ENCODE data around the gene MYO7A.

MYO7A gene

DNA sequence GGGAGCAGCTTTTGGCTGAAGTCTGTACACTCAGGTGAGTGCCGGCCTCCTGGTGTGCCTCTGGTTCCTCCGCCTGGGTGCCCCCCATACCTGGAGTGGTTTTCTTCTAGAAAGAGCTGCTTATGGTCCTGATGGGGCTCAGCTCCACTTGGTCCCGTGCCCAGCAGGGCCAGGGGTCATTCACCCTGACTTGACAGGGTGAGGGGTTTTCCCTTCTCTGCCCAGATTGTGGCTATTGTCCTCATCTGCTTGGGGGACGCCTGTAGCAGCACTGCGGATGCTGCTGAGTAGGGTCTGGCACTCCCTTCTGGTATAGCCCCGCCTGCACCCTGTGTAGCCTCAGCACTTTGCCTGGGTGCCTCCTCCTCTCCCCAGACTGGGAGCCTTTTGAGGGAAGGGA is 17.2 kb upstream of the MYO7A start:
- H3K27ac ChIP-seq (ENCODE audit: low read depth in 2 of 2, low read length in 2 of 2) = peak overlapping the region; percentile 35 to 72
- H3K9me3 ChIP-seq (ENCODE audit: control insufficient read depth in 2 of 2, low read length in 2 of 2) = no peaks in the 10 kb centered on the region
- H3K4me1 ChIP-seq (ENCODE audit: control insufficient read depth in 2 of 2, insufficient read depth in 2 of 2, low read length in 2 of 2) = peaks cover 25 to 61% of the 10 kb centered on the region in 2 donors
- H3K27me3 ChIP-seq (ENCODE audit: control insufficient read depth in 2 of 2, insufficient read depth in 2 of 2, low read length in 2 of 2) = no peaks in the 10 kb centered on the region
- H3K9ac ChIP-seq (ENCODE audit: low read depth in 1 of 2, low read length in 2 of 2) = peak overlapping the region in 1 of 2 donors; percentile 23
- no peak overlapping the region for H3K4me3 ChIP-seq (ENCODE audit: low read length in 2 of 2)
- peaks cover 26 to 27% of the 10 kb centered on the region in 2 donors for H3K36me3 ChIP-seq (ENCODE audit: control insufficient read depth in 2 of 2, insufficient read depth in 2 of 2, low read length in 2 of 2)

DNA sequence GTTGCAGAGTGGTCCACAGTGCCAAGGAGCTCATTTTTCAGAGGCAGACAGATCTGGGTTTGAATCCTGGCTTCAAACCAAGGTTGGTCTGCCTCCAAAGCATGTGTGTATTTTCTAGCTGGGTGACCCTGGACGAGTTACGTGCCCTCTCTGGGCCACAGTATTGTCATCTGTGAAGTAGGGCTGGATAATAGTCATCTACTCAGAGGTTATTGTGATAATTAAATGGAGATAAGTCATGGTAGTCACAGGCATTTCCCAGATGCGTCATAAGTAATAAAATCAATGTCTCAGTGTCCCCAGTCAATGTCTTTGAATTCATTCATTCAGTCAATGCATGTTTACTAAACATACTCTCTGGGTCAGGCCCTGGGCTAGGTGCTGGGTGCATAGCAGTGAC is 16.8 kb upstream of the MYO7A start:
- Histone ChIP-seq H3K36me3 (ENCODE audit: control insufficient read depth in 2 of 2, insufficient read depth in 2 of 2, low read length in 2 of 2) (peaks cover 30 to 31% of the 10 kb centered on the region in 2 donors), H3K27ac (ENCODE audit: low read depth in 2 of 2, low read length in 2 of 2) (peak overlapping the region; percentile 35 to 72), H3K9me3 (ENCODE audit: control insufficient read depth in 2 of 2, low read length in 2 of 2) (no peaks in the 10 kb centered on the region), H3K4me1 (ENCODE audit: control insufficient read depth in 2 of 2, insufficient read depth in 2 of 2, low read length in 2 of 2) (peaks cover 25 to 59% of the 10 kb centered on the region in 2 donors), H3K27me3 (ENCODE audit: control insufficient read depth in 2 of 2, insufficient read depth in 2 of 2, low read length in 2 of 2) (no peaks in the 10 kb centered on the region), H3K9ac (ENCODE audit: low read depth in 1 of 2, low read length in 2 of 2) (peak overlapping the region in 1 of 2 donors; percentile 23), H3K4me3 (ENCODE audit: low read length in 2 of 2) (no peak overlapping the region)

DNA sequence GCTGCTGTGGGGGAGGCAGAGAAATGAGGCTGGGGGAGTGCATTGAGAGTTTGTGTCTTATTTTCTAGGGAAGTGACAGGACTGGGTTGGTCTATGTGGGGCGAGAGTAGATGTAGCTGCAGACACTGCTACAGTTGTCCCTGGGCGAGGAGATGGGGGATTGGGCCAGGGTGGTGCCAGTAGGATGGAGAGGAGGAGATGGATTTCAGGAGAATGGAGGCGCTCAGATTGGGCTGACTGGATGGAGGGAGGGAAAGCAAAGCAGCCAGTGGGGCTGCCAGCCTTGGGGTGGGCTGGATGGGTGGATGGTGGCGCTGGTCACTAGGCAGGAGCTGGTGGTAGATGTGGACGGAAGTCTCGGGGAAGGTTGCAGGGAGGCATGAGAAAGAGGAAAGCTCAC is 16.1 kb upstream of the MYO7A start:
- Histone ChIP-seq H3K9me3 (ENCODE audit: control insufficient read depth in 2 of 2, low read length in 2 of 2) (no peaks in the 10 kb centered on the region), H3K4me3 (ENCODE audit: low read length in 2 of 2) (no peak overlapping the region), H3K9ac (ENCODE audit: low read depth in 1 of 2, low read length in 2 of 2) (no peak overlapping the region), H3K27ac (ENCODE audit: low read depth in 2 of 2, low read length in 2 of 2) (peak overlapping the region in 1 of 2 donors; percentile 34), H3K4me1 (ENCODE audit: control insufficient read depth in 2 of 2, insufficient read depth in 2 of 2, low read length in 2 of 2) (peaks cover 25 to 54% of the 10 kb centered on the region in 2 donors), H3K36me3 (ENCODE audit: control insufficient read depth in 2 of 2, insufficient read depth in 2 of 2, low read length in 2 of 2) (peaks cover 35 to 37% of the 10 kb centered on the region in 2 donors), H3K27me3 (ENCODE audit: control insufficient read depth in 2 of 2, insufficient read depth in 2 of 2, low read length in 2 of 2) (no peaks in the 10 kb centered on the region)

DNA sequence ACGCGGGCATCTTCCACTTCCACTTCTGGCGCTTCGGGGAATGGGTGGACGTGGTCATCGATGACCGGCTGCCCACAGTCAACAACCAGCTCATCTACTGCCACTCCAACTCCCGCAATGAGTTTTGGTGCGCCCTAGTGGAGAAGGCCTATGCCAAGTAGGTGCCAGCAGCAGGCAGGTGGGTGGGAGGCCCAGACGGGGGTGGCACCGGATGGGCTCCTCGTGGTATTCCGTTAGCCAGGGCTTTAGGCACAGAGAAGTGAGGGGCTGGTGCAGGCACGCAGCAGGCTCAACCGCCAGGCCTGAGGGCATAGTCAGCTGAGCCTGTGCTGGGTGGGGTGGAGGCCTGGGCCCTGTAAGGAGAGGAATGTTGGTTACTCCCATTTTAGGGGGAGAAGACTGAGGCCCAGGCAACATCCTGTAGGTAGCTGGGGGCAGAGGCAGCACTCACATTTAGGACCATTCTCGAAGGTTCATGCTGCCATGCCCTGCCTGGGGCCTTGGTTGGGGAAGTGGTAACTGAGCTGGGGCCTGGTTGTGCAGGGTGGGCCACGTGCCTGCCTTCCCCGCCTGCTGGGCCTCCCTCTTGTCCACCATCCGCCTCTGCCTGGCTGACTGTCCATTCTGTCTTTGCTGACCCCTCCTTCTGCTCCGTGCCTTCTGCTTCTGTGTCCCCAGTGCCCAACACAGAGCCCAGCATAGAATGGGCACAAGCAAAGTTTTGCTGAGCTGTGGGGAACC is 15.2 kb upstream of the MYO7A start:
- H3K9me3 ChIP-seq (ENCODE audit: control insufficient read depth in 2 of 2, low read length in 2 of 2) = no peaks in the 10 kb centered on the region
- H3K9ac ChIP-seq (ENCODE audit: low read depth in 1 of 2, low read length in 2 of 2) = peak overlapping the region in 1 of 2 donors; percentile 0
- no peak overlapping the region for H3K27ac ChIP-seq (ENCODE audit: low read depth in 2 of 2, low read length in 2 of 2)
- H3K27me3 ChIP-seq (ENCODE audit: control insufficient read depth in 2 of 2, insufficient read depth in 2 of 2, low read length in 2 of 2) = no peaks in the 10 kb centered on the region
- H3K36me3 ChIP-seq (ENCODE audit: control insufficient read depth in 2 of 2, insufficient read depth in 2 of 2, low read length in 2 of 2) = peaks cover 42 to 46% of the 10 kb centered on the region in 2 donors
- H3K4me3 ChIP-seq (ENCODE audit: low read length in 2 of 2) = no peak overlapping the region
- H3K4me1 ChIP-seq (ENCODE audit: control insufficient read depth in 2 of 2, insufficient read depth in 2 of 2, low read length in 2 of 2) = peaks cover 18 to 45% of the 10 kb centered on the region in 2 donors

DNA sequence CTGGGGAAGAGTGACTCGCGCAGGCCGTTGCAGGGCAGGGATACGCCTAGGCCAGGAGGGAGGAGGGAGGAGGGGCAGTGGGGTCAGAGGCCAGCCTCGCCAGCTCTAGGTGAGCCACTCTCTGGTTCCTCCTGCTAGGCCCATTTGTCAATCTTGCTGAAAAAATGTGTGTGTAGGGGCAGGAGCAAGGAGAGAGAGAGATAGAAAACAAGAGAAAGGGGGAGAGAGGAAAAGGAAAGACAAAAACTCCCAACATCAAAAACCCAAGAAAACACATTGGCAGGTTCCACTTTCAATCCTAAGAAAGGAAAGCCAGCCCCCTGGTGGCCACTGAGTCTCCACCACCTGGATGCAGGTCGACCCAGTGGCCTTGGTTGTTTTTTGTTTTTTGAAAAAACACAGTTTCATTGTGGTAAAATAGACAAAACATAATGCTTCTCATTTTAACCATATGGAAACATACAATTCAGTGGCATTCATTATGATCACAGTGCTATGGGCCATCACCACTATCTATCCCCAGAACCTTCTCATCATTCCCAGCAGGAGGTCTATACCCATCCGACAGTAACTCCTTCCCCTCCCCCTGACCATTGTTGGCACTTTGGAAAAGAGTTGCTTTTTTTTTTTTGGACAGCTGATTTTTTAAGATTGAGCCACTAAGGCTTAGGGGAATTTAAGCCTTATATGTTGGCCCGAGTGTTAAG is 14.5 kb upstream of the MYO7A start:
- H3K9me3 ChIP-seq (ENCODE audit: control insufficient read depth in 2 of 2, low read length in 2 of 2) = no peaks in the 10 kb centered on the region
- H3K9ac ChIP-seq (ENCODE audit: low read depth in 1 of 2, low read length in 2 of 2) = no peak overlapping the region
- H3K27ac ChIP-seq (ENCODE audit: low read depth in 2 of 2, low read length in 2 of 2) = no peak overlapping the region
- H3K4me1 ChIP-seq (ENCODE audit: control insufficient read depth in 2 of 2, insufficient read depth in 2 of 2, low read length in 2 of 2) = peaks cover 12 to 38% of the 10 kb centered on the region in 2 donors
- H3K27me3 ChIP-seq (ENCODE audit: control insufficient read depth in 2 of 2, insufficient read depth in 2 of 2, low read length in 2 of 2) = no peaks in the 10 kb centered on the region
- H3K4me3 ChIP-seq (ENCODE audit: low read length in 2 of 2) = no peak overlapping the region
- H3K36me3 ChIP-seq (ENCODE audit: control insufficient read depth in 2 of 2, insufficient read depth in 2 of 2, low read length in 2 of 2) = peaks cover 49 to 53% of the 10 kb centered on the region in 2 donors

DNA sequence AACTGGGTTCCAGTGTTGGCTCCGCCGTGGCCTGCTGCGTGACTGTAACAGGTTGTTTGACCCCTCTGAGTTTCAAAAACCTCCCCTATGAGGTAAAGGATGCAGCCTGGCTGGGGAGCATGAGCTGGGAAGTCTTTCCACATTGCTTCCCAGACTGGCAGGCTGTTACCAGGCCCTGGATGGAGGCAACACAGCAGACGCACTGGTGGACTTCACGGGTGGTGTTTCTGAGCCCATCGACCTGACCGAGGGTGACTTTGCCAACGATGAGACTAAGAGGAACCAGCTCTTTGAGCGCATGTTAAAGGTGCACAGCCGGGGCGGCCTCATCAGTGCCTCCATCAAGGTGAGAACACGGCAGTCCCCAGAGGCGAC is 14.0 kb upstream of the MYO7A start:
- no peaks in the 10 kb centered on the region for H3K27me3 ChIP-seq (ENCODE audit: control insufficient read depth in 2 of 2, insufficient read depth in 2 of 2, low read length in 2 of 2)
- H3K36me3 ChIP-seq (ENCODE audit: control insufficient read depth in 2 of 2, insufficient read depth in 2 of 2, low read length in 2 of 2) = peaks cover 54 to 58% of the 10 kb centered on the region in 2 donors
- H3K9me3 ChIP-seq (ENCODE audit: control insufficient read depth in 2 of 2, low read length in 2 of 2) = no peaks in the 10 kb centered on the region
- H3K4me3 ChIP-seq (ENCODE audit: low read length in 2 of 2) = no peak overlapping the region
- H3K27ac ChIP-seq (ENCODE audit: low read depth in 2 of 2, low read length in 2 of 2) = no peak overlapping the region
- H3K9ac ChIP-seq (ENCODE audit: low read depth in 1 of 2, low read length in 2 of 2) = no peak overlapping the region
- peaks cover 12 to 34% of the 10 kb centered on the region in 2 donors for H3K4me1 ChIP-seq (ENCODE audit: control insufficient read depth in 2 of 2, insufficient read depth in 2 of 2, low read length in 2 of 2)

DNA sequence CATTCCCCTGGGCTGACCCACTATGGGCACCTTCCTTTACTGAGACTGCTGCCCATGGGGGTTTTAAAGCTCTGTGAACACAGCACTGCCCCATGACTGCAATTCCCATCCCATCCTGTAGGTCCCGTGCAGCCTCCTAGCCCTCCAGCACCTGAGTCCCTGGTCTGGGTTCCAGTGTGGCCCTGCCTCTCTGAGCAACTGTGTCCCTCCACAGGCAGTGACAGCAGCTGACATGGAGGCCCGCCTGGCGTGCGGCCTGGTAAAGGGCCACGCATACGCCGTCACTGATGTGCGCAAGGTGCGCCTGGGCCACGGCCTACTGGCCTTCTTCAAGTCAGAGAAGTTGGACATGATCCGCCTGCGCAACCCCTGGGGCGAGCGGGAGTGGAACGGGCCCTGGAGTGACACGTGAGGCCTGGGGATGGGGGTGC is 12.8 kb upstream of the MYO7A start:
- Histone ChIP-seq H3K9ac (ENCODE audit: low read depth in 1 of 2, low read length in 2 of 2) (no peak overlapping the region), H3K27me3 (ENCODE audit: control insufficient read depth in 2 of 2, insufficient read depth in 2 of 2, low read length in 2 of 2) (no peaks in the 10 kb centered on the region), H3K9me3 (ENCODE audit: control insufficient read depth in 2 of 2, low read length in 2 of 2) (no peaks in the 10 kb centered on the region), H3K27ac (ENCODE audit: low read depth in 2 of 2, low read length in 2 of 2) (no peak overlapping the region), H3K4me1 (ENCODE audit: control insufficient read depth in 2 of 2, insufficient read depth in 2 of 2, low read length in 2 of 2) (peaks cover 5 to 26% of the 10 kb centered on the region in 2 donors), H3K4me3 (ENCODE audit: low read length in 2 of 2) (no peak overlapping the region), H3K36me3 (ENCODE audit: control insufficient read depth in 2 of 2, insufficient read depth in 2 of 2, low read length in 2 of 2) (peaks cover 65 to 68% of the 10 kb centered on the region in 2 donors)

DNA sequence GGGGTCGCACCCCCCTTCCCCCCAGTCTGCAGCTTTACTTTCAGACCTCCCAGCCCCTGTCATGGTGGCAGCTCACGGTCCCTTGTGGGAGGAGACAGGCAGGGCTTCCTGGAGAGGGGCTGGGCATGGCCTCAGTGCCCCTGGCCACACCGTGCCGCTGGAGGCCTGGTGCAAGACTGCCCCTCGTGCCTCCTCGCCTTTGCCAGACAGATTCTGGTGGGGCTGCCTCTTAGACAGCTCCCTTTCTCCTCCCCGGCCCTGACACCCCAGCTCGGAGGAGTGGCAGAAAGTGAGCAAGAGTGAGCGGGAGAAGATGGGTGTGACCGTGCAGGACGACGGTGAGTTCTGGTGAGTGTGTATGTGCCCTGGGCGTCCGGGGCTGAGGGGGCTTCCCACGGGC is 12.1 kb upstream of the MYO7A start:
- Histone ChIP-seq H3K27ac (ENCODE audit: low read depth in 2 of 2, low read length in 2 of 2) (no peak overlapping the region), H3K4me3 (ENCODE audit: low read length in 2 of 2) (no peak overlapping the region), H3K9me3 (ENCODE audit: control insufficient read depth in 2 of 2, low read length in 2 of 2) (no peaks in the 10 kb centered on the region), H3K36me3 (ENCODE audit: control insufficient read depth in 2 of 2, insufficient read depth in 2 of 2, low read length in 2 of 2) (peaks cover 73 to 76% of the 10 kb centered on the region in 2 donors), H3K9ac (ENCODE audit: low read depth in 1 of 2, low read length in 2 of 2) (no peak overlapping the region), H3K4me1 (ENCODE audit: control insufficient read depth in 2 of 2, insufficient read depth in 2 of 2, low read length in 2 of 2) (peaks cover 5 to 18% of the 10 kb centered on the region in 2 donors), H3K27me3 (ENCODE audit: control insufficient read depth in 2 of 2, insufficient read depth in 2 of 2, low read length in 2 of 2) (no peaks in the 10 kb centered on the region)

DNA sequence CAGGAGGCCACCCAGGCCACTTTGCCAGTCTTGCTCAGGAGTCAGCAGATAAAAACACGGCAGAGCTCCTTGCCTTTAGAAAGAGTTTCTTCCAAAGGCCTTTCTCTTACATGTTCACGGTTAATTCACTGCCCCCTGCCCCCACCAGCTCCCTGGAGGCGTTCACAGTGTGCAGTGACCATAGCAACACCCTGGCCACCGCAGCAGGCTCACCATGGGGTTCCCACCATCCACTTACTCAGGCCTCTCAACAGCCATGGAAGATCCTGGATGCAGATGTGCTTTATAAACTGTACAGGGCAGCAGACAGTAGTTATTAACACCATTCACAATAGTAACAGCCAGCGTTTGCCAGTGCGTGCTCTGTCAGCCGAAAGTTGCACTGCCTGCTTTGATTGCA is 10.6 kb upstream of the MYO7A start:
- Histone ChIP-seq H3K27me3 (ENCODE audit: control insufficient read depth in 2 of 2, insufficient read depth in 2 of 2, low read length in 2 of 2) (no peaks in the 10 kb centered on the region), H3K4me3 (ENCODE audit: low read length in 2 of 2) (no peak overlapping the region), H3K27ac (ENCODE audit: low read depth in 2 of 2, low read length in 2 of 2) (no peak overlapping the region), H3K9ac (ENCODE audit: low read depth in 1 of 2, low read length in 2 of 2) (no peak overlapping the region), H3K4me1 (ENCODE audit: control insufficient read depth in 2 of 2, insufficient read depth in 2 of 2, low read length in 2 of 2) (peaks cover 5 to 8% of the 10 kb centered on the region in 2 donors), H3K36me3 (ENCODE audit: control insufficient read depth in 2 of 2, insufficient read depth in 2 of 2, low read length in 2 of 2) (peaks cover 84 to 88% of the 10 kb centered on the region in 2 donors), H3K9me3 (ENCODE audit: control insufficient read depth in 2 of 2, low read length in 2 of 2) (no peaks in the 10 kb centered on the region)

DNA sequence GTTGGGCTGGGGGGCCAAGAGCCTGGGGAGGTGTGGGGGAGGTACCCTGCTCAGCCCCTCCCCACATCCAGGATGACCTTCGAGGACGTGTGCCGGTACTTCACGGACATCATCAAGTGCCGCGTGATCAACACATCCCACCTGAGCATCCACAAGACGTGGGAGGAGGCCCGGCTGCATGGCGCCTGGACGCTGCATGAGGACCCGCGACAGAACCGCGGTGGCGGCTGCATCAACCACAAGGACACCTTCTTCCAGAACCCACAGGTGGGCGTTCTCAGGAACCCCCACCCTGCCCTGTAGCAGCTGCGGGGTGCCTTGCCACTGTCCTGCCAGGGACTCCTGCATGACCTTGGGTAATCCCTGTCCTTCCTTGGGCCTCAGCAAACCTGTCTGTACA is 10.0 kb upstream of the MYO7A start:
- no peak overlapping the region for H3K27ac ChIP-seq (ENCODE audit: low read depth in 2 of 2, low read length in 2 of 2)
- no peaks in the 10 kb centered on the region for H3K9me3 ChIP-seq (ENCODE audit: control insufficient read depth in 2 of 2, low read length in 2 of 2)
- H3K4me1 ChIP-seq (ENCODE audit: control insufficient read depth in 2 of 2, insufficient read depth in 2 of 2, low read length in 2 of 2) = peaks cover 2% of the 10 kb centered on the region in 2 donors
- no peak overlapping the region for H3K4me3 ChIP-seq (ENCODE audit: low read length in 2 of 2)
- H3K36me3 ChIP-seq (ENCODE audit: control insufficient read depth in 2 of 2, insufficient read depth in 2 of 2, low read length in 2 of 2) = peaks cover 83 to 88% of the 10 kb centered on the region in 2 donors
- H3K9ac ChIP-seq (ENCODE audit: low read depth in 1 of 2, low read length in 2 of 2) = no peak overlapping the region
- H3K27me3 ChIP-seq (ENCODE audit: control insufficient read depth in 2 of 2, insufficient read depth in 2 of 2, low read length in 2 of 2) = no peaks in the 10 kb centered on the region
